CMK (cell line): ENCODE measurements around the gene TTLL3.
"Not testable (repeated sequence)": the region's sequence is repeated elsewhere in the genome, so short reads cannot be mapped to it uniquely, and the experiment has no call there.

Source experiments
- DNase-seq: peaks from one replicate; pipeline ENCODE4 v3.0.0-alpha.2; 2010; ENCODE audit warnings: low read depth

TTLL3 gene

DNA sequence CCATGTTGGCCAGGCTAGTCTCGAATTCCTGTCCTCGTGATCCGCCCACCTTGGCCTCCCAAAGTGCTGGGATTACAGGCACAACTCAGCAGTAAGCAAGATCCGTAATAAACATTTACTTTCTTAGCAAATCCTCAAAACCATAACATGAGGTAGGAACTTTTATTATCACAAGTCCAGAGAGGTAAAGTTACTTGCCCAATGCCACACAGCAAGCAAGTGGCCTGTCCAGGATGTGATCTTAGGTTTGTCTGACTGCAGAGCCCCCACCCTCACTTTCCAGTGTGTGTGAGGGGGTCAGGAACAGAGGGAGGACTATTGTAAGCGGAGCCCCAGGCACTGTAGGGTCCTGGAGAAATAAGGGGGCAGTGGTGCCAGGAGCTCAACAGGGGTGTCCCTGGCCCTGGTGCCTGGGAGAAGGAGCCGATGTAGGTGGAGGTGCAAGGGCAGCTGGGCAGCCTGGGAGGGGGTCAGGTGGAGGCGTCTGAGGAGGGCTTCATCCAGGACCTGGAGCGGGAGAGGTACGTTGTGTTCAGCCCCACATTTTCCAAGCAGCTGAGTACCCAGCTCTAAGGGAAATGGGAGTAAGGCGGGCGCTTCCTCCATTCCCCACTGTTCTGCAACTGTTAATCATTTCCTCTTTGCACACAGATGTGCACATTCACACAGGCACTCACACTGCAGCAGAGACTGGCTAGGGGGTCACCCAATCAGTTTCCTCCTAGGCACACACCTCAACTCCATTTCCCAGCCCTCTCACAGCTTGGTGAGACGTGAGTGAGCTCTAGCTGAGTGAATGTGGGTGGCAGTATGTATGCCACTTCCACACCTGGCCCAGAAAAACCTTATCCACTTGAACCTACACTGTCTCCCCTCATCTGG lies 27.9 kb downstream of the TTLL3 start:
- DNase-seq, result no peak

DNA sequence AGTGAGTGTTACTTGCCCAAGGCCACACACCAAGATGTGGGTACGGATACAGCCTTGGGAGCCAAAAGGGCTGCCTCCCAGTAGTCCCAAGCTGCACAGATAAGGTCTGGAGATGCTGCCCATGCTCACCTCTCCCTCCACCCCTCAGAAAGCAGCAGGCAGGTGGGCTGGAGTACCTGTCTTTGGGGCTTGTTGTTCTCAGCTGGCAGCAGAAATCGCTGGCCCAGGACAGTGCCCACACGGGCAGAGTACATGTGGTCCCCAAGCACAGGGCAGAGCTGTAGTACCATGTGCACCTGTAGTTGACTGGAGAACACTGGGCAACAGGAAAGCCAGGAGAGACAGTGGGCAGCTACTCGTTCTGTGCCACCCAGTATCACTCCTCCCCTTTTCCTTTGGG lies 28.8 kb downstream of the TTLL3 start:
- no peak for DNase-seq

DNA sequence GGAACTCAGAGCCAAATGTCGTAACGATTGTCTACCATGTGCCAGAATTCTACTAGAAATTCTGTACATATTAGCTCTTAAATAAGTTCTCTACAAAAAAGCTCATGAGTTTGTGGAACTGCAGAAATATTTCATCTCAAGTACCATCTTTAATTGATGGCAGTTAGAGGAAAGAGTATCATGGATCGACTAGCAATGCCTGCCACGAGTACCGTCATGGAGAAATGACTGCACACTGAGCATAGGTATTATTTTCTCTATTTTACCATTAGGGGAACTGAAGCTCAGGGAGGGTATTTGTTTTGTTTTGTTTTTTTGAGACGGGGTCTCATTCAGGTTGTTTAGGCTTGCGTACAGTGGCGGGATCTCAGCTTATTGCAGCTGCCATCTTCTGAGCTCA lies 31.0 kb downstream of the TTLL3 start:
- DNase-seq, result no peak

DNA sequence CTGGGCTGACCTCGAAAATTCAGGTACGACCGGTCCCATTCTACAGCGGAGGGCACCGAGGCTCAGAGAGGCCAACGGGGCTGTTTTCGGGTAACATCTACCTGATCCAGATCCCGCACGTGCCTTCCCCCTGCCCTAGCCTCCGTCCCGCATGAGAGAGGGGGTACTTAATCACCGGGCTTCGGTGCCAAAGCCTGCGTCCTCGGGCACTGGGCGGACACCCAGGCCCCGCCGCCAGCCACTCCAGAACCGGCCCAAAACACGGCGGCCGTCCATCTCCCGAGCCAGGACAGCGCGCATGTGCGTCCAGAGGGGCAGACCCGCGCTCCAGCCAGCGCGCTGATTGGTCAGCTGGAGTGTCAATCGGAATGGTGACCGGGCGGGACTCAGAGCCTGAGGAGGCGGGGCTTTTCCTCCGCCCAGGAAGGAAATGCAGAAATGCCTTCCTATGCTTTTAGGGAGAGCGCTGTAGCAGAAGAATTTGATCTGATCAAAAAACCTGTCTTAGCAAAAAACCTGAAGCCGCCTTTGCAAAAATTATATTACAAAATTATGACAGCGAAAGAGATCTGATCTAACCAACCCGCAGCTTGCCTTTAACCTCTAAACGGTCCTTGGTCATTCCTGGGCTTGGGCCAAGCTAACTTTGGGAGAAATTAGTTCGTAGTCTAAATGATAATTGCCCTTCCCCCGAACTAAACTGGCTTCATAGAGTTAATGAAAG lies 33.8 kb downstream of the TTLL3 start, which contains the start of gene RPUSD3:
RPUSD3 (minus strand) TSS at position 294 of the 724 bp plus-strand sequence; CDS start at position 276, 18 bp downstream.
- DNase-seq, result peak; percentile 91

DNA sequence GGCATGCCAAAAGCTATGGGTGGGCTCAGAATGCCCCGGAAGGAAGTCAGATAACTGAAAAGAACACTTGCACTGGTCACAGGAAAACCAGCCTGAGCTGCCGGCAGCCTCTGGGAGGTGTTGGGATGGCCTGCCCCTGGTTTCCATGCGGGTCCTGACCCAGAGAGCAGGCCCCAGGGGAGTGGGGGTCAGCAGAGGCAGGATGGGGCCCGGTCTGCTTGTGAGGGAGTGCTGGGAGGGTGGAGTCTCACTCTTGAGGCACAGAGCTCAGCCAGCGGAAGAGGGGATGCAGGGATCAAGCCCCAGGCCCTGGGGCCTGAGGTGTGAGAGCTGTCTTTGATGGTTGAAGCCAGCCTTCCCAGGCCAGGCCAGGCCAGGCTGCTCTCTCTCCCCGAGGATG lies 36.2 kb downstream of the TTLL3 start:
- no peak for DNase-seq

DNA sequence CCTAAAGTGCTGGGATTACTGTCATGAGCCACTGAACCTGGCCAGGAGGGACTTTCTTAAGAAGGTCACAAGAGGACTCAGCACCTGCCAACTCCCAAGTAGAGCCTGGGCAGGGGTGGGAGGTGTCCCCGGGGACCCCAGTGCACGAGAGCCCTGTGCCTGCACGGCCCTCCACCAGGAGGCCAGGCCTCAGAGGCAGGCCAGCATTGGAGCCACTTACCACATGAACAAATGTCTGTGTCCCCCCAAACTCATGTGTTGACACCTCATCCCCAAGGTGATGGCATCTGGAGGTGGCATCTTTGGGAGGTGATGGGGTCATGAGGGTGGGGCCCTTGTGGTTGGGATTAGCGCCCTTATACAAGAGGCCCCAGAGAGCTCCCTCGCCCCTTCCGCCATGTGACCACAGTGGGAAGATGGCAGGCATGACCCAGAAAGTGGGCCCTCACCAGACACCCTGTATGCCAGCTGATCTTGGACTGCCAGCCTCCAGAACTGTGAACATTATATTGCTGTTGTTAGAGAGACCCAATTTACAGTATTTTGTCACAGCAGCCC lies 36.9 kb downstream of the TTLL3 start:
- no peak for DNase-seq

DNA sequence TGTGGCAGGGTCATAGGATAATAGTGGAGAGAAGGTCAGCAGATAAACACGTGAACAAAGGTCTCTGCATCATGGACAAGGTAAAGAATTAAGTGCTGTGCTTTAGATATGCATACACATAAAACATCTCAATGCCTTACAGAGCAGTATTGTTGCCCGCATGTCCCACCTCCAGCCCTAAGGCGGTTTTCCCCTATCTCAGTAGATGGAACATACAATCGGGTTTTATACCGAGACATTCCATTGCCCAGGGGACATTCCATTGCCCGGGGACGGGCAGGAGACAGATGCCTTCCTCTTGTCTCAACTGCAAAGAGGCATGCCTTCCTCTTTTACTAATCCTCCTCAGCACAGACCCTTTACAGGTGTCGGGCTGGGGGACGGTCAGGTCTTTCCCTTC lies 37.8 kb downstream of the TTLL3 start:
- not testable (repeated sequence) for DNase-seq

DNA sequence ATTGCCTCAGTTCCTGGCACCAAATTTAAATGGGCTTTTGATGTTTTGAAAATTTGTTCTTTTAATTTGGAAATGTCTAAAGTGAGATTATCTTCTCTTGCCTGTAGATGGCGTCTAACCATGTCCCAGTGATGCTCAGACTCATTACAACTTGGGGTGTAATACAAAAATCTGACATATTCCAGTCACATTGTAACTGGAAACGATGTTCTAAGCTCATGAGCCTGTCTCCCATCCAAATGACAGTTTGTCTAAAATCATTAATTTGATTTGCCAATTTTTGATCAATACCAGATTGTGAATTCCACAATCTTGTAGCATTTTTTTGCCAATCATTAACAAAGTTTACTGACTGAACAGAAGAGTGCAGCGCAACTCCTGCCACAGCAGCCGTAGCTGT lies 38.8 kb downstream of the TTLL3 start:
- not testable (repeated sequence) for DNase-seq

DNA sequence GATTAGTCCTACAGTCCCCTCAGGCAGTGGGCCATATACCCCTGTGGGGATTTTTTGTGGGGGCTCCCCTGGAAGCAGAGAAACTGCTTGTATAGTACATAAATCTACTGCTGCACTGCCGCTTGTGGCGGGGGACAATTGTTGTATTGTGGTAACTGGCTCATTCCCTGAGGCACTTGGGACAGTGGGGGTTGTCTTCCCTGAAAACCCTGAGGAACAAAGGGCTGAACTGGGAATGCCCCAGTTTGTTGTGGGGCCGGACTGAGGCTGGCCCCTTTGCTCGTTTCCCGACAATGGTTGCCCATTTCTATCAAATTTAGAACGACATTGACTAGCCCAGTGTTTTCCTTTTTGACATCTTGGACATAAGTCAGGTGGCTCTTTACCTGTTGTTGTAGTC lies 41.3 kb downstream of the TTLL3 start:
- not testable (repeated sequence) for DNase-seq

DNA sequence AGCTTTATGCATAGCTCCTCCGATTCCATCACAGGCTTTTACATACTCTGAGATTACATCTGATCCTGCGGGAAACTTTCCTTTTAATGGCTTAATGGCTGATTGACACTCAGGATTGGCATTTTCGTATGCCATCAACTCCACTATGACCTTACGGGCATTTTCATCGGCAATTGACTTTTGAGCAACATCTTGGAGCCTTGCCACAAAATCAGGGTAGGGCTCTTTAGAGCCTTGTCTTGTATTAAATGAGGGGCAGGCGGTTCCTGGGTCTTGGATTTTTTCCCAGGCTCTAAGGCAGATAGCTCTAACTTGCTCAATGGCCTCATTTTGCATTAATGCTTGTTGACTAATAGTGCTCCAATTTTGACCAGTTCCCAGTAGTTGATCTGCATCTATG lies 41.9 kb downstream of the TTLL3 start:
- DNase-seq, result not testable (repeated sequence)

DNA sequence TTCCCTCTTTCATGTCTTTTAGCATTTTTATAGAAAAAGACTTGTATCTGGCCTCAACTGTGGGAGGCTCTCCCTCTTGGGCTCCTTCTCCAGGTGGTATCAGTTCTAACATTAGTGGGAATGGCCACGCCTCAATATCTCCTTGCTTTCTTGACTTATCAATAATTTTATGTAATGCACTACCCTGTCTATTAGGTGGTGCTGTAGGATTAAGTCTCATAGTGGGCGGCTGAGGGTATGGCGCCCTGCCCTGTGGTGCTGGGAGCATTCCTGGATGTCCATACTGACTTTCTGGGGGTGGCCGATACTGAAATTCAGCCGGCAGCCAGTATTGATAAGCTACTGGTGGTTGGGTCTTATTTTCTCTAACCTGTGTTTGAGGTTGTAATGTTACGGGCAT lies 42.5 kb downstream of the TTLL3 start:
- no peak for DNase-seq

DNA sequence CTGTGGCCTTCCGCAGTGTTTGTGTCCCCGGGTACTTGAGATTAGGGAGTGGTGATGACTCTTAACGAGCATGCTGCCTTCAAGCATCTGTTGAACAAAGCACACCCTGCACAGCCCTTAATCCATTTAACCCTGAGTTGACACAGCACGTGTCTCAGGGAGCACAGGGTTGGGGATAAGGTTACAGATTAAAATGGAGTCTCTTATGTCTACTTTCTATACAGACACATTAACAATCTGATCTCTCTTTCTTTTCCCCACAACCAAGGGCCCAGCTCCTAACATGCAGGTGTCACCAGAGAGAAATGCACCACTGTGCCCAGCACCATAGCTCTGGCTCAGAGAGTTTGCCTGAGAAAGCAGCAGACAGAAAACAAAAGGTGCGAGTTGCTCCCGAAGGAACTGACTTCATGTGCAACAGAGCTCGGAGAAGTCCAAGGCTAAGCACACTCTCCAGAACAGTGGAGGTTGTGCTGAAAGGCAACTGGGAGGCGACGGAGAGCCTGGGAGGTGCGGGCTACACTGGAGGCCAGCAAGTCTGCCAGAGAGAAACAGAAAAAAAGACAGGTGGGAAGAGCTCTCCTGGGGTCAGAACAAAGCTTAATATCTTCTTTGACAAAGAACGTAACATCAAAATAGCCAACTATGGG lies 44.4 kb downstream of the TTLL3 start:
- not testable (repeated sequence) for DNase-seq

DNA sequence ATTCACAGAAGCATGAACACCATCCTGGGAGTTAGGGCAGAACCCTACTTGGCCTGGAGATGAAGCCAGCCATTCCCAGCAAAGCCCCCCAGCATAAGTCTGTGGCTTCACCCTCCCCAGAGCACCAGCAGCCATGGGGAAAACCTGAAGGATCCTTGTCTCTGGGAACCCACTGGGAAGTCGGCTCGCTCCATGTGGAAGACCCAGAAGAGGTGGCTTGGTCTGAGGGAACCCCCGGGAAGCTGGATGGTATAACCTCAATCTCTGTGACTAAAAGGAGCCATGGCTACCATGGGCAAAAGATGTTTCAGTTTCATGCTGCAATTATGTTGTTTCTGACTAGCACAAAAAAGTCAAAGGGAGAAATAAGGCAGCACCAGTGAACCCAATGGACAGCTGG lies 45.5 kb downstream of the TTLL3 start:
- no peak for DNase-seq

DNA sequence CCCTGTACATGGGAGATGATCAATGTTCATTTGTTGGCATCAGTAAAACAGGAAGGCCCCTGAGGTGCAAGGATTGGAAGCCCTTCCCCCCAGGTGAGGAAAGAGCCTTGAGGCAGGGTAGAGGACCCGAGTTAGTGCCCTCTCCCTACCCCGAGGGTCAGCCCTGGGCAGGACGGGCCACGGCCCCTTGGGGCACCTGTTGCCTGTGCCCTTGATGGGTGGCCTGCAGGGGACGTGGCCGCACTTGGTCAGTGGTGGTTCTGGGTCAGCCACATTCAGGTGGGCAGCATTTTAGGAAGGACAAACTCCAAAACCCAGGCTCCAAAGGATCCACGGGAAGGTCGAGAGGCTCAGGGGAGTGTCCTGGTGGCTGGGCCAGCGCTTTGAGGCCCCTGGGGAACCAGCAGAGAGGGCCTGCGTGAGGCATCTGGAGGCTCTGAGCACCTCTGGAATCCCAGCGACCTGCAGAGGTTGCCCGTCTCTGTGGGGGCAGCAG lies 49.5 kb downstream of the TTLL3 start:
- no peak for DNase-seq

DNA sequence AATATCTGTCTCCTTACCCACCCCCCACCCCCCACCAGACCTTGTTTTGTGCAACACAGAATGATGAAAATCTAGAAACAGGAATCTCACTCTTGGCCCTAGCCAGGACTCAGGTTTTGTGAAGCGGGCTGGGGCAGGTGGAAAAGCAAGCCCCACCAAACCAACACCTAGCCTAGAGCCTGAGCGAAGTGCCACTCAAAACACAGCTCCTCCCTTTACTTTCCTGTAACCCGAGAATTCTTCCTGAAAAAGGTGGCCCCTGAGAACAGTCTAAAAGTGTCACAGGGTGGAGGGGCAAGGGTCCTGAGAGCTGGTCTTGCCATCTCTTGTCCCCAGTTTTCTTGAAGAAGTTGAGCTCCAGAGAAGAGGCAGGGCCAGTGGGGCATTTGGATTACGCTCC lies 51.1 kb downstream of the TTLL3 start:
- DNase-seq, result no peak

DNA sequence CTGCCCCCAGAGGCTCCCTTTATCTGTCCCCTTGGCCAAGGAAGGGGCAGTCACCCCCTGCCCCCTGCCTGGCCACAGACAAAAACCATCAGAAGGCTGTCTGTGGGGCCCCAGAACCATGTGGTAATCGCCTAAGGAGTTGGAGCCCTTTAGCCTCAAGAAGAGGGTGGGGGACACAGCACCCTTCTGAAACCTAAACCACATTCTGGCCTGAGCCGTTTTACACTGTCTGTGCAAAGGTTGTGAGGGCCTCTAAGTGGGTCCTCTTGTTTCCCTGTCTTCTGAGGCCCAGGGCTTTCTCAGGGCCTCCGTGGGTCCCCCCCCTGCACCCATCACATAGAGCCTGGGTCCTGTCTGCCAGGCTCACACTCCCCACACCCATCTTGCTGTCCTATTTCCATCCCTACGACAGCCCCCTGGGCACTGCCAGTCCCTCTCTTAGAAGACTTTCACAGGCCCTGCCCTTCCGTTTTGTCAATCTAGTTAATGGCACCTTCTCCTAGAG lies 51.6 kb downstream of the TTLL3 start:
- DNase-seq, result no peak

DNA sequence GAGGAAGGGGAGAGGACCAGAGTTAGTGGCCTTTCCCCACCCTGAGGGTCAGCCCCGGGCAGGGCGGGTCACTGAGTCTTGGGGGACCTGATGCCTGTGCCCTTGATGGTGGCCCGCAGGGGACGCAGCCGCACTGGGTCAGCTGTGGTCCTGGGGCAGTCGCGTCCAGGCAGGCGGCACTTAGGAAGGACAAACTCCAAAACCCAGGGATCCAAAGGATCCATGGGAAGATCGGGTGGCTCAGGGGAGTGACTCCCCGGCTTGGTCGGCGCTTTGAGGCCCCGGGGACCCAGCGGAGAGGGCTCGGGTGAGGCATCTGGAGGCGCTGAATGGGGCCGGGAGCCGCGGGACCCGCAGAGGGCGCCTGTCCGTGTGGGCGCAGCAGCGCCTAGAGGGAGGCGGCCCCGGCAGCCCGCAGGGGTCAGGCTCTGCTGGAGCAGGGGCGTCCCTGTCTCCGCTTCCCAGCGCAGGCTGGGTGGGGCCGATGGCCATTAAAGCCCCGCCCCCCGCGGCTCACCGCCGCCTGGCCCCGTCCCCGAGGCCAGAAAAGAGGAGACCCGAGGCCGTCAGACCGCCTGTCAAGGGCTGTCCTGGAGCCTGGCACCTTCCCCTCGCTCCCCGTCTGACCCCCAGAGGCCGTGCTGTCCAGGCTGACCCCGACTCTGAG lies 52.5 kb downstream of the TTLL3 start:
- DNase-seq, result peak; percentile 58

DNA sequence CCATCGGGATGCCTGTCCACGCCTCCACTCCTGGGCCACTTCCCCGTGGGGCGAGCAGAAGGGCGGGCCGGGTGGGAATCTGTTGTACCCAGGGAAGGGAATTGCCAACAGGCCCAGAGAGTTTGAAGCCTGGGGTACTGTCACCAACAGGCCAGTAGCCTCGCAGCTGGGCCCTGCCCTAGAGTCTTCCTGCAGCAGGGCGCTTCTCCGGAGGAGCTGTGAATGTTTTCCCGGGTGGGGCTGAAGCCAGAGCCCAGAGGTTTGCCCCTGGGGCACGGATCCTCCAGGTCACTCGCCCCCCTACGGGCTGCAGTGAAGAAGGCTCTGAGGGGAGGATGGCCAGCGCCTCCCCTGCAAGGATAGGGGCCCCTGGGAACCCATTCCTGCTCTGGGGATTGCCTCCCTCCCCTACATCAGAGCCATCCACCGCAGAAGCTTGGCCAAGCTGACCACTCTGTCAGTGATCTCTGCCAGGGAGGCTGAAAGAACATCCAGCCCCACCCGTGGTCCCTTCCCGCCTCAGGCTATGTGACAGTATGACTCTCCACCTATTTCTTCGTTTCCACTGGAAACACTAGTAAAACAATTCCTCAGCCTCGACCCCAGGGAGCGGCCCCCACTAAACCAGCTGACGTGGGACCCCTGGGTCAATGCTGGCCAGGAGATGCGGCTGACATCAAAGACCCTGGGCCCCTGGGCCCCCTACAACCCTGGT lies 53.2 kb downstream of the TTLL3 start:
- DNase-seq, result no peak

DNA sequence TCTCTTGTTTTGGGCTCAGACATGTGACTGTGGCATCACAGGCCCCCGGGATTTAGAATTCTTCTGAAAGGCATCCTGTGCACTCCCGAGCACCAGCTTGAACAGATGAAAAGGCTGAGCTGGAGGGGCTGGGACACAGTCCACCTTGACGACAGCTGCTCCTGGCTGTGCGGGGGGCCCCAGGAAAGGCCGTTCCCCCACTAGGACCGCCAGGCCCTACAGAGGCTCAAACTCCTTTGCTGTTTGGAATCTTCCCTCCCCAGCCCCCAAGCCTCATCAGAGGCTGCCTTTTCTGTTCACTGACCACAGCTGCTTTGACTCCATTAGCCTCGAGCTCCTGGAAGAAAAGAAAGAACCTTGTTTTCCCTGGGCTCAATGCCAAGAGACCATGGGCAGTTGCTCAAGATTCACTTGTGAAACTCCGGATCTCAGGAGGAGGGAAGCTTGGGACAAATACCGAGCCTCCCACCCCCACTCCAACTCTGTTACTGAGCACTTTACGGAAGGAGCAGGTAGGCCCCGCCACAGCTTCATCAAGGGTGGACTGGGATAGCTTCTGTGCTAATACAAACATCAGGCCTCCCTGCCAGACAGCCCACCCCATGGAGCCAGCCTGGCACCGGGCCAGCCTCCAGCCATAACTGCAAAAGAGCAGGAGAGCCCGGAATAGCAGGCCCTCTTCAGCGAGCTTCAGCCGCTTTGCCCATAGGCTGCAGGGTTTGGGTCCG lies 54.3 kb downstream of the TTLL3 start:
- DNase-seq, result no peak

DNA sequence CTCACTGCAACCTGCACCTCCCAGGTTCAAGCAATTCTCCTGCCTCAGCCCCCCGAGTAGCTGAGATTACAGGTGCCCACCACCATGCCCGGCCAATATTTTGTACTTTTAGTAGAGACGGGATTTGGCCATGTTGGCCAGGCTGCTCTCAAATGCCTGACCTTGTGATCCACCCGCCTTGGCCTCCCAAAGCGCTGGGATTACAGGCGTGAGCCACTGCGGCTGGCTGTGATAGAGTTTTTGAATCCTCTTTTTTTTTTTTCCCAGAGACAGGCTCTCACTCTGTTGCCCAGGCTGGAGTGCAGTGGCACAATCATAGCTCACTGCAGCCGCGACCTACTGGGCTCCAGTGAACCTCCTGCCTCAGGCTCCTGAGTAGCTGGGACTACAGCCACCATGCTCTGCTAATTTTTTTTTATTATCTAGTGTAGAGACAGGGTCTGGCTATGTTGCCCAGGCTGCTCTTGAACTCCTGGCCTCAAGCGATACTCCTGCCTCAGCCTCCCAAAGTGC lies 55.1 kb downstream of the TTLL3 start:
- not testable (repeated sequence) for DNase-seq
